ENCODE results near the gene SLC66A2. TPM values are rescaled to one million over a fixed set of nuclear protein-coding genes. Genes with fewer than 3 reads are reported as not detected.
A peak's percentile ranks its signal among the peaks of the same experiment; 100 is the strongest.

The SLC66A2 gene
- total RNA-seq, 6 experiments from 2014 or later: 61.6 to 140 (median 95.8) TPM

GRCh38 chr18:79897940-79898625 is 53.4 kb downstream of the SLC66A2 start:
- ATAC-seq (no peak), DNase-seq (peak in 1 of 3 donors; percentile 42)
- intact Hi-C loops (cut with DNase I): no loop called here
- Histone ChIP-seq H3K27ac (no peak overlapping the region), H3K27me3 (no peaks in the 10 kb centered on the region), H3K9me3 (peaks cover 0 to 17% (median 7%) of the 10 kb centered on the region in 4 donors), H3K36me3 (peaks cover 0 to 6% (median 1%) of the 10 kb centered on the region in 4 donors), H3K4me3 (no peak overlapping the region), H3K4me1 (no peaks in the 10 kb centered on the region)
- 100% methylated on average over 1 of the region's 15 CpGs for WGBS (ENCODE audit: insufficient coverage, low coverage, low lambda C conversion rate, missing lambda C conversion rate)
- no peak for TF ChIP-seq CTCF (IDR thresholded peaks at IDR 0.05)

GRCh38 chr18:79896738-79897137 is 54.7 kb downstream of the SLC66A2 start:
- no peaks in the 10 kb centered on the region for H3K4me1 ChIP-seq
- DNase-seq (no peak), ATAC-seq (no peak)
- peaks cover 0 to 24% (median 7%) of the 10 kb centered on the region in 4 donors for H3K9me3 ChIP-seq
- H3K36me3 ChIP-seq: no peaks in the 10 kb centered on the region
- TF ChIP-seq POLR2A (IDR thresholded peaks at IDR 0.05): no peak
- TF ChIP-seq CTCF (IDR thresholded peaks at IDR 0.05): no peak
- 94% methylated on average over 2 of the region's 3 CpGs for WGBS (ENCODE audit: insufficient coverage, low coverage, low lambda C conversion rate, missing lambda C conversion rate)
- H3K27me3 ChIP-seq: no peaks in the 10 kb centered on the region
- H3K4me3 ChIP-seq: no peak overlapping the region
- intact Hi-C loops (cut with DNase I): no loop called here
- H3K27ac ChIP-seq: no peak overlapping the region

- H3K9me3 ChIP-seq: peaks cover 0 to 39% (median 13%) of the 10 kb centered on the region in 4 donors
- WGBS (ENCODE audit: insufficient coverage, low coverage, low lambda C conversion rate, missing lambda C conversion rate): 82% methylated on average over 5 of the region's 5 CpGs
- H3K36me3 ChIP-seq: no peaks in the 10 kb centered on the region
- H3K27ac ChIP-seq: no peak overlapping the region
- intact Hi-C loops (cut with DNase I): no loop called here
- DNase-seq (no peak), ATAC-seq (no peak)
- TF ChIP-seq POLR2A (IDR thresholded peaks at IDR 0.05) (no peak), CTCF (IDR thresholded peaks at IDR 0.05) (no peak)
- no peak overlapping the region for H3K4me3 ChIP-seq
- no peaks in the 10 kb centered on the region for H3K27me3 ChIP-seq
- H3K4me1 ChIP-seq: no peaks in the 10 kb centered on the region
Observed at GRCh38 chr18:79890674-79891073, 60.8 kb downstream of the SLC66A2 start.

DNA sequence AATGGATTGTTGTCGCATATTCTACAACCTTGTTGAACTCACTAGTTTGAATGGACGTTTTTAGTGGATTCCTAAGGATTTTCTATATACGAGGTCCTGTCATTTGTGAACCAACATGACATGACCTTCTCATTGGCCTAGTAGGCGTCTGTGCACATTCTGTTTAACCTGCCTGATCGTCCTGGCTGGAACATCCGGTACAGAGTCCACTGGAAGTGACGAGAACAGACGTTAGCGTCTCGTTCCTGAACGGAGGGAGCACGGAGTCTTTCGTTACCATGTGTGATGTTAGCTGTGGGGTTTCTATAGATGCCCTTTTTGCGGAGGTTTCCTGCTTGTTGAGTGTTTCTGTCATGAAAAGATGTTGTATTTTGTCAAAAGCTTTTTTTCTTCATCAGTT is 61.9 kb downstream of the SLC66A2 start:
- 83% methylated on average over 14 of the region's 14 CpGs for WGBS (ENCODE audit: insufficient coverage, low coverage, low lambda C conversion rate, missing lambda C conversion rate)
- H3K4me1 ChIP-seq: no peaks in the 10 kb centered on the region
- intact Hi-C loops (cut with DNase I): no loop called here
- no peak overlapping the region for H3K27ac ChIP-seq
- ATAC-seq: no peak
- DNase-seq: no peak
- H3K4me3 ChIP-seq: no peak overlapping the region
- no peaks in the 10 kb centered on the region for H3K36me3 ChIP-seq
- no peak for TF ChIP-seq CTCF (IDR thresholded peaks at IDR 0.05)
- no peak for TF ChIP-seq POLR2A (IDR thresholded peaks at IDR 0.05)
- peaks cover 0 to 39% (median 12%) of the 10 kb centered on the region in 4 donors for H3K9me3 ChIP-seq
- H3K27me3 ChIP-seq: no peaks in the 10 kb centered on the region
